RPMI8226 (cell line): ENCODE measurements around the gene ELMOD1.

ENCODE experiments used
- DNase-seq: peaks from one replicate; pipeline ENCODE4 v3.0.0-alpha.2; 2015

Gene ELMOD1

GRCh38 chr11:107691000-107691750 lies 100.2 kb downstream of the ELMOD1 start:
- DNase-seq = no peak

- no peak for DNase-seq
These were observed 104.5 kb downstream of the ELMOD1 start for GRCh38 chr11:107695446-107695845.

- DNase-seq = no peak
These were observed 105.2 kb downstream of the ELMOD1 start for GRCh38 chr11:107696140-107696539.

GRCh38 chr11:107697291-107697690 lies 106.3 kb downstream of the ELMOD1 start:
- no peak for DNase-seq

- DNase-seq = no peak
These were observed 108.7 kb downstream of the ELMOD1 start for GRCh38 chr11:107699371-107700285.

- no peak for DNase-seq
These were observed 111.2 kb downstream of the ELMOD1 start for GRCh38 chr11:107702109-107702660.

- no peak for DNase-seq
These were observed 111.8 kb downstream of the ELMOD1 start for GRCh38 chr11:107702723-107703122.

- DNase-seq = no peak
These were observed 113.5 kb downstream of the ELMOD1 start for GRCh38 chr11:107704451-107704850.

GRCh38 chr11:107705027-107705426 lies 114.1 kb downstream of the ELMOD1 start:
- DNase-seq = no peak

- no peak for DNase-seq
These were observed 115.6 kb downstream of the ELMOD1 start for GRCh38 chr11:107706531-107706930.

GRCh38 chr11:107707215-107707671 lies 116.3 kb downstream of the ELMOD1 start:
- no peak for DNase-seq

GRCh38 chr11:107707807-107708206 lies 116.9 kb downstream of the ELMOD1 start:
- DNase-seq = no peak

- no peak for DNase-seq
These were observed 117.8 kb downstream of the ELMOD1 start for GRCh38 chr11:107708792-107709191.

- DNase-seq = no peak
These were observed 119.4 kb downstream of the ELMOD1 start for GRCh38 chr11:107710301-107710700.

GRCh38 chr11:107711861-107712755 lies 121.2 kb downstream of the ELMOD1 start, which contains the start of gene SLN:
SLN (minus strand) TSS chr11:107712056.
- no peak for DNase-seq

GRCh38 chr11:107713009-107713408 lies 122.1 kb downstream of the ELMOD1 start:
- DNase-seq = no peak
